B cell (primary cell): ENCODE measurements around the gene TLNRD1.

Source experiments
- EZH2 ChIP-seq: IDR thresholded peaks from 2 replicates; pipeline ENCODE4 v1.6.1; 2012; ENCODE audit warnings: borderline replicate concordance, low read depth, mild to moderate bottlenecking, moderate library complexity, low read length; ENCODE audit not compliant: insufficient read depth, poor library complexity, severe bottlenecking
- TF ChIP-seq, protein P1 (sequence below): fragments of 200-600 bp; IDR thresholded peaks from one replicate; pipeline ENCODE4 v1.8.0; 2022; ENCODE audit warnings: antibody characterized with exemption, mild to moderate bottlenecking

DNA sequence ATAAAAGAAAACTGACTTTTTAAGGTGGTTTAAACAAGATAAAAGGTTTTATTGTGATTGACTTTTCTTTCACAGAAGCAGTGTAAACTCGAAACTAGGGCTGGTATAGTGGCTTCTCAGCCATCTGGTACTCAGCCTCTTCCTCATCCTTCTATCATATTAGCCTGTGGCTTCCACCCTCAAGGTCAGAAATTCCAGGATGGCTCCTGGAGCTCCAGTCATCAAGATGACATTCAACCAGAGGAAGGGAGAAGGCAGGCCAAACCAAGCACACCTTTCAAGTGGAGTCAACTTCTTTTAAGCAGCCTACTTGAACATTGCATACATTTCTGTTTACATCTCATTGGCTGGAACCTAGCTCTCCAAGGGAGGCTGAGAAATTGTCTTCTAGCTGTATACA lies 9.8 kb upstream of the TLNRD1 start:
- TF ChIP-seq, protein P1, sequence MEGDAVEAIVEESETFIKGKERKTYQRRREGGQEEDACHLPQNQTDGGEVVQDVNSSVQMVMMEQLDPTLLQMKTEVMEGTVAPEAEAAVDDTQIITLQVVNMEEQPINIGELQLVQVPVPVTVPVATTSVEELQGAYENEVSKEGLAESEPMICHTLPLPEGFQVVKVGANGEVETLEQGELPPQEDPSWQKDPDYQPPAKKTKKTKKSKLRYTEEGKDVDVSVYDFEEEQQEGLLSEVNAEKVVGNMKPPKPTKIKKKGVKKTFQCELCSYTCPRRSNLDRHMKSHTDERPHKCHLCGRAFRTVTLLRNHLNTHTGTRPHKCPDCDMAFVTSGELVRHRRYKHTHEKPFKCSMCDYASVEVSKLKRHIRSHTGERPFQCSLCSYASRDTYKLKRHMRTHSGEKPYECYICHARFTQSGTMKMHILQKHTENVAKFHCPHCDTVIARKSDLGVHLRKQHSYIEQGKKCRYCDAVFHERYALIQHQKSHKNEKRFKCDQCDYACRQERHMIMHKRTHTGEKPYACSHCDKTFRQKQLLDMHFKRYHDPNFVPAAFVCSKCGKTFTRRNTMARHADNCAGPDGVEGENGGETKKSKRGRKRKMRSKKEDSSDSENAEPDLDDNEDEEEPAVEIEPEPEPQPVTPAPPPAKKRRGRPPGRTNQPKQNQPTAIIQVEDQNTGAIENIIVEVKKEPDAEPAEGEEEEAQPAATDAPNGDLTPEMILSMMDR, result no peak
- no peak for TF ChIP-seq EZH2
